Measurements from ENCODE around the gene DHX57.

DHX57 gene

DNA sequence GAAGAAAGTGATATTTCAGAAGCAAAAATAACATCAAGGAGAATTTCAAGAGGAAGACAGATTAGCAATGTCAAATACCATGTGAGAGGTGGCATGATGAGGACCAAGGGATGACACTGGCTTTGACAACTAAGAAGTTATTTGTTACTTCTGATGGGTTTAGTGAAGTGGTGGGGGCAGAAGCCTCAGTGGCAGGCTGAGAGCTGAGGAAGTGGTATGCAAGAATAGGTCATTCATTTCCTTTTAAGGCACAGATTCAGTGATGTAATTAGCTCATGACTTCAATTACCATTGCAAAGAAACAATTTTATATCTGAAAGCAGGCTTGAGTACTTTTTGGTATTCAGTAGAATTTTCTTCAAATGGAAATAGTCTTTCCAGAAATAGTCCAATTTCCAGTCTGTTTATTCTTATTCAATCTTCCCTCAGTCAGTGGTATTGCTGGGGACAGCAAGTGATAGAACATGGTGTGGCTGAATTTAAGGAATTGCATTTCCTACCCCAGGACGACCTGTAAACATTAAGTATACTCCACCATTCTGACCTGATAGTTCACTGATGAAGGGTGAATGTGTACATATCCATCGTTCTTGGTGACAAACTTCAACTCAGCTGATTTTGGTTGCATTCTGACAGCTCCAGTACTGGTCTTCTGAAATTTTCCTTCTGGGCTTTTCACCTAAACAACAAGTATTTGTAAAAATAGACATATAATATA, 69.6 kb downstream of the DHX57 start:
- TF ChIP-seq, protein P1, sequence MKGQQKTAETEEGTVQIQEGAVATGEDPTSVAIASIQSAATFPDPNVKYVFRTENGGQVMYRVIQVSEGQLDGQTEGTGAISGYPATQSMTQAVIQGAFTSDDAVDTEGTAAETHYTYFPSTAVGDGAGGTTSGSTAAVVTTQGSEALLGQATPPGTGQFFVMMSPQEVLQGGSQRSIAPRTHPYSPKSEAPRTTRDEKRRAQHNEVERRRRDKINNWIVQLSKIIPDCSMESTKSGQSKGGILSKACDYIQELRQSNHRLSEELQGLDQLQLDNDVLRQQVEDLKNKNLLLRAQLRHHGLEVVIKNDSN (IDR thresholded peaks at IDR 0.05): no peak
- TF ChIP-seq TEAD4 (IDR thresholded peaks at IDR 0.05) (no peak), RAD21 (IDR thresholded peaks at IDR 0.05; ENCODE audit: low read depth) (no peak), CEBPB (IDR thresholded peaks at IDR 0.05) (no peak)
- TF ChIP-seq, protein P2, sequence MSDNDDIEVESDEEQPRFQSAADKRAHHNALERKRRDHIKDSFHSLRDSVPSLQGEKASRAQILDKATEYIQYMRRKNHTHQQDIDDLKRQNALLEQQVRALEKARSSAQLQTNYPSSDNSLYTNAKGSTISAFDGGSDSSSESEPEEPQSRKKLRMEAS (IDR thresholded peaks at IDR 0.05): no peak
- TF ChIP-seq, protein P3, sequence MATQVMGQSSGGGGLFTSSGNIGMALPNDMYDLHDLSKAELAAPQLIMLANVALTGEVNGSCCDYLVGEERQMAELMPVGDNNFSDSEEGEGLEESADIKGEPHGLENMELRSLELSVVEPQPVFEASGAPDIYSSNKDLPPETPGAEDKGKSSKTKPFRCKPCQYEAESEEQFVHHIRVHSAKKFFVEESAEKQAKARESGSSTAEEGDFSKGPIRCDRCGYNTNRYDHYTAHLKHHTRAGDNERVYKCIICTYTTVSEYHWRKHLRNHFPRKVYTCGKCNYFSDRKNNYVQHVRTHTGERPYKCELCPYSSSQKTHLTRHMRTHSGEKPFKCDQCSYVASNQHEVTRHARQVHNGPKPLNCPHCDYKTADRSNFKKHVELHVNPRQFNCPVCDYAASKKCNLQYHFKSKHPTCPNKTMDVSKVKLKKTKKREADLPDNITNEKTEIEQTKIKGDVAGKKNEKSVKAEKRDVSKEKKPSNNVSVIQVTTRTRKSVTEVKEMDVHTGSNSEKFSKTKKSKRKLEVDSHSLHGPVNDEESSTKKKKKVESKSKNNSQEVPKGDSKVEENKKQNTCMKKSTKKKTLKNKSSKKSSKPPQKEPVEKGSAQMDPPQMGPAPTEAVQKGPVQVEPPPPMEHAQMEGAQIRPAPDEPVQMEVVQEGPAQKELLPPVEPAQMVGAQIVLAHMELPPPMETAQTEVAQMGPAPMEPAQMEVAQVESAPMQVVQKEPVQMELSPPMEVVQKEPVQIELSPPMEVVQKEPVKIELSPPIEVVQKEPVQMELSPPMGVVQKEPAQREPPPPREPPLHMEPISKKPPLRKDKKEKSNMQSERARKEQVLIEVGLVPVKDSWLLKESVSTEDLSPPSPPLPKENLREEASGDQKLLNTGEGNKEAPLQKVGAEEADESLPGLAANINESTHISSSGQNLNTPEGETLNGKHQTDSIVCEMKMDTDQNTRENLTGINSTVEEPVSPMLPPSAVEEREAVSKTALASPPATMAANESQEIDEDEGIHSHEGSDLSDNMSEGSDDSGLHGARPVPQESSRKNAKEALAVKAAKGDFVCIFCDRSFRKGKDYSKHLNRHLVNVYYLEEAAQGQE (IDR thresholded peaks at IDR 0.05; ENCODE audit: low read depth): no peak

DNA sequence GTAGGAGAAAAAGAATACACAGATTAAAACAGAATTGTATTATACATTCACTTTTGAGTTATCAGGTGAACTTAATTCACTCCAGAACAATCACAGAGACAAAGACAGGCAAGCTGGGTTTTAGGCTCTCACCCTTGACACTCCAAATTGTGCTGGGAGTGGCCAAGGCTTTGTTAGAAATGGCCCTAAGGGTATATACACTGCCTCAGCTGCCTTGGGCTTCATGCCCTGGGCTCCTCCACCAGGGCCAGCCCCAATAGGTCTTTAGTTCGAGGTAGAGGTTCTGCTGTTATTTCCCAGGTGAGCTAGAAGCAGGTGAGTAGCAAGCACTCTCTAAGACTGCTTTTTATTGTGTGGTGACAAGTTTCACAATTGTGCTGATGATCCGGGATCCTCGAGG, 77.8 kb downstream of the DHX57 start:
- no peak for TF ChIP-seq TAF1 (IDR thresholded peaks at IDR 0.05; ENCODE audit: low read depth)

DNA sequence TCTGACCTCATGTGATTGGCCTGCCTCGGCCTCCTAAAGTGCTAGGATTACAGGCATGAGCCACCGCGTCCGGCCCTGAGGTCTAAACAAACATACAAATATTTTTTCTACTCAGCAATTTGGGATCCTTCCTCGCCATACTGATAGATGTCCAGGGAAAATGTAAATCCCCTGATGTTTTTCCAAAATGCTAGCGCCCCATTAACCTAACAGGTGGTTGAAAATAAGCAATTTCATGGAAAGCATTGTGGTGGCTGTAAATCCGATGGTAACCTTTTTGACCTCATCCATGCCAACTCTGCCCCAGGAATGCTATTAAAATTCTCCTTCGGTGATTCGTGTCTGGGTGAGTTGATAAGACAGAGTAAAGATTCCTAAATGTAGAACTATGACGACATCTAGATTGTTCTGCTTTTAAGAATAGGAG, 78.5 kb downstream of the DHX57 start:
- TF ChIP-seq, protein P1 (IDR thresholded peaks at IDR 0.05): no peak
- TF ChIP-seq TCF12 (IDR thresholded peaks at IDR 0.05; ENCODE audit: low read depth) (no peak), TEAD4 (IDR thresholded peaks at IDR 0.05) (peak; percentile 78), RAD21 (IDR thresholded peaks at IDR 0.05; ENCODE audit: low read depth) (no peak), YY1 (IDR thresholded peaks at IDR 0.05; ENCODE audit: low read depth) (no peak), CREB1 (IDR thresholded peaks at IDR 0.05; ENCODE audit: low read depth) (no peak), FOXM1 (IDR thresholded peaks at IDR 0.05; ENCODE audit: borderline replicate concordance, low read depth) (no peak)
- TF ChIP-seq, protein P2 (IDR thresholded peaks at IDR 0.05): no peak

DNA sequence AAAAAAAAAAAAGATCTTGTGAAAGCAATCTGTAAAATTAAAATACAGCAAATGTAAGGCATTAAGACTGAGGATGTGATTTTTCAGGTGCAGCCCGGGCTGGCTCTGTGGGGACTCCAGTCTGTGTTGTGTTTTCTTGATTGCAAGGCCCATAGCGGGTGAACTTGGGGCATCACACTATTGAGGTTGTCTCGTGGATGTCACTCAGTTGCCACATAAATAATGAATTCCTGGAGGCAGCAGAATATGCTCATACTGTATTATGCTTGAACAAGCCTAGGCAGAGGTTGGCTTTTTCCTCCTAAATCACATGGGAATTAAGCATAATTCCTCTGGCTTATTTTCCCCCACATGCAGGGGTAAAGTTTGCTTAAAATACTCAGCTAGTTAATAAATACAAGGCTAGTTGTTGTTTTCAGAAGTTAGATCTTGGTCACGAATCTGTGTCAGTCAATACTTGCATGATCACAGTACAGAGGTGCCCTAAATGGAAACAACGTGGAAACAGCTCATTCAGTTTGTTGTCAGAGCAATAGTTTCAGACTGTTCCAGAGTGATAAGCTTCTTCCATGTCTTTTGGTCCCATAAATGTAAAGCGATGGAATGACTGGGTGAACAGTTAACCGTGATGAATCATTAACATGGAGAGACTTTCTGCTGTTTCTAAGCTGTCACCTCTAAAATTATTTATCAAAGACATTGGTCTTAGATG, 81.3 kb downstream of the DHX57 start:
- TF ChIP-seq TAF1 (IDR thresholded peaks at IDR 0.05; ENCODE audit: low read depth) (no peak), EP300 (IDR thresholded peaks at IDR 0.05; ENCODE audit: borderline replicate concordance) (no peak), CREB1 (IDR thresholded peaks at IDR 0.05; ENCODE audit: low read depth) (no peak), YY1 (IDR thresholded peaks at IDR 0.05; ENCODE audit: low read depth) (no peak), TEAD4 (IDR thresholded peaks at IDR 0.05) (no peak), CEBPB (IDR thresholded peaks at IDR 0.05) (no peak), NFIC (IDR thresholded peaks at IDR 0.05) (no peak), RAD21 (IDR thresholded peaks at IDR 0.05; ENCODE audit: low read depth) (no peak), FOXM1 (IDR thresholded peaks at IDR 0.05; ENCODE audit: borderline replicate concordance, low read depth) (no peak), EGR1 (IDR thresholded peaks at IDR 0.05) (no peak), ZBTB7A (IDR thresholded peaks at IDR 0.05; ENCODE audit: low read depth) (no peak), TCF12 (IDR thresholded peaks at IDR 0.05; ENCODE audit: low read depth) (no peak)
- TF ChIP-seq, protein P3 (IDR thresholded peaks at IDR 0.05; ENCODE audit: low read depth): no peak
- TF ChIP-seq, protein P2 (IDR thresholded peaks at IDR 0.05): no peak
- TF ChIP-seq, protein P1 (IDR thresholded peaks at IDR 0.05): no peak

DNA sequence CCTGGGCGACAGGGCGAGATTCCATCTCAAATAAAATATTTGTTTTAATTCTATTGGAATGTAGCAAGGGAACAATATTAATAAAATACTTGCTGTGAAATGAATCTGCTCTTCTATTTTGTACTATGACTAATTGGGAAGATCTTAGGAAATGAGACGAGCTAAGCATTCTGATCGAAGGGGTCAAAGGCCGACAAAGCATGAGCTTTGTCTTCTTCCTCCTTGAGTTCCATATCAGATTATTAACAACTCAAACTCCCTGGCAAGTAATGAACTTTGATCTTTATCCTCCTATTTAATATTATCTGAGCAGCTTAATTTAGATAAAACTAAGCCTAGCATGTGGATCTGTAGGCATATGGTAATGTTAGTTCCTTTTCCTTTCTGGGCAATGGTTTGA, 82.2 kb downstream of the DHX57 start:
- no peak for TF ChIP-seq EGR1 (IDR thresholded peaks at IDR 0.05)

DNA sequence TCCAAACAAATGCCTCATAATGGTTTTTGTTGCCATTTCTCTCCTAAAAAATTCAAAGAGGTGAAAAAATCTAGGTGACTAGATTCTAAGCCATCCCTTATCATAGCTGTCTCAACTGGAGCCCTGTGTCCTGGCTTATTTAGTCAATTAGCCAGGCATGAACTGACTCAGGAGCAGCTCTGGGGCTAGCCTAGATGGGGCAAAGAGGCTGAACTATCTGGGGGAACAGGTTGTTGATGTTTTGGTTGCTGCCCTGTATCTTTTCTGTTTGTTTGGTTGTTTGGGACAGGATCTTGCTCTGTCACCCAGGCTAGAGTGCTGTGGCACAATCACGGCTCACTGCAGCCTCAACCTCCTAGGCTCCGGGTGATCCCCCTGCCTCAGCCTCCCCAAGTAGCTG, 83.0 kb downstream of the DHX57 start:
- TF ChIP-seq, protein P2 (IDR thresholded peaks at IDR 0.05): no peak
- no peak for TF ChIP-seq TEAD4 (IDR thresholded peaks at IDR 0.05)
- no peak for TF ChIP-seq EGR1 (IDR thresholded peaks at IDR 0.05)
- no peak for TF ChIP-seq RAD21 (IDR thresholded peaks at IDR 0.05; ENCODE audit: low read depth)
- no peak for TF ChIP-seq ZBTB7A (IDR thresholded peaks at IDR 0.05; ENCODE audit: low read depth)
- no peak for TF ChIP-seq EP300 (IDR thresholded peaks at IDR 0.05; ENCODE audit: borderline replicate concordance)
